Measurements from ENCODE around the gene MAPK4.
"Not testable (repeated sequence)": the region's sequence is repeated elsewhere in the genome, so short reads cannot be mapped to it uniquely, and the experiment has no call there.

The MAPK4 gene

GRCh38 chr18:50559752-50560680, at the start of gene MAPK4:
MAPK4 (plus strand) TSS chr18:50560087; CDS start chr18:50663959, 103,872 bp downstream.
- DNase-seq = no peak

- DNase-seq = not testable (repeated sequence)
Observed at GRCh38 chr18:50517277-50517676, 42.6 kb upstream of the MAPK4 start.

GRCh38 chr18:50518787-50519546, 40.9 kb upstream of the MAPK4 start:
- no peak for DNase-seq

- no peak for DNase-seq
Observed at GRCh38 chr18:50523165-50523564, 36.7 kb upstream of the MAPK4 start.

- no peak for DNase-seq
Observed at GRCh38 chr18:50527636-50528307, 32.1 kb upstream of the MAPK4 start.

- DNase-seq = no peak
Observed at GRCh38 chr18:50528806-50529205, 31.1 kb upstream of the MAPK4 start.

- not testable (repeated sequence) for DNase-seq
Observed at GRCh38 chr18:50533822-50534221, 26.1 kb upstream of the MAPK4 start.

GRCh38 chr18:50544476-50544875, 15.4 kb upstream of the MAPK4 start:
- not testable (repeated sequence) for DNase-seq

GRCh38 chr18:50545936-50546335, 14.0 kb upstream of the MAPK4 start:
- no peak for DNase-seq

- DNase-seq = no peak
Observed at GRCh38 chr18:50548160-50548559, 11.7 kb upstream of the MAPK4 start.

- not testable (repeated sequence) for DNase-seq
Observed at GRCh38 chr18:50551651-50552050, 8.2 kb upstream of the MAPK4 start.

GRCh38 chr18:50558157-50558556, 1.7 kb upstream of the MAPK4 start:
- no peak for DNase-seq

- DNase-seq = no peak
Observed at GRCh38 chr18:50558948-50559751, 737 bp upstream of the MAPK4 start.

GRCh38 chr18:50560681-50561629, 1.1 kb downstream of the MAPK4 start:
- no peak for DNase-seq

GRCh38 chr18:50562258-50562657, 2.4 kb downstream of the MAPK4 start:
- DNase-seq = not testable (repeated sequence)

- no peak for DNase-seq
Observed at GRCh38 chr18:50562686-50563085, 2.8 kb downstream of the MAPK4 start.

- no peak for DNase-seq
Observed at GRCh38 chr18:50563376-50563775, 3.5 kb downstream of the MAPK4 start.

- DNase-seq = no peak
Observed at GRCh38 chr18:50569930-50570329, 10.0 kb downstream of the MAPK4 start.

GRCh38 chr18:50571606-50572005, 11.7 kb downstream of the MAPK4 start:
- DNase-seq = no peak

- not testable (repeated sequence) for DNase-seq
Observed at GRCh38 chr18:50573196-50573595, 13.3 kb downstream of the MAPK4 start.

GRCh38 chr18:50573679-50574078, 13.8 kb downstream of the MAPK4 start:
- no peak for DNase-seq

All from T1000 (cell line).